Effector memory CD4-positive, alpha-beta T cell (primary cell): Measurements from ENCODE around the gene MSRB3.

Source experiments
- DNase-seq, 3 donors: peaks; one replicate each; pipeline ENCODE4 v3.0.0-alpha.2; 2020
- H3K27ac ChIP-seq: 2 replicates; pipeline ENCODE4 v1.7.0; 2013; ENCODE audit warnings: mild to moderate bottlenecking, low read length, moderate library complexity; ENCODE audit not compliant: insufficient read depth, poor library complexity, severe bottlenecking
- H3K27me3 ChIP-seq: replicated peaks from 2 replicates; pipeline ENCODE4 v1.7.0; 2013; ENCODE audit warnings: mild to moderate bottlenecking, low read length; ENCODE audit not compliant: insufficient read depth, control insufficient read depth, poor library complexity, severe bottlenecking
- H3K36me3 ChIP-seq: 2 replicates; pipeline ENCODE4 v1.7.0; 2013; ENCODE audit warnings: mild to moderate bottlenecking, low read length, moderate library complexity; ENCODE audit not compliant: control insufficient read depth, insufficient read depth
- H3K4me1 ChIP-seq: 2 replicates; pipeline ENCODE4 v1.7.0; 2013; ENCODE audit warnings: low read length, mild to moderate bottlenecking; ENCODE audit not compliant: control insufficient read depth, insufficient read depth, poor library complexity, severe bottlenecking
- H3K4me3 ChIP-seq: 2 replicates; pipeline ENCODE4 v1.7.0; 2013; ENCODE audit warnings: low read length, low read depth, mild to moderate bottlenecking; ENCODE audit not compliant: insufficient read depth, poor library complexity, severe bottlenecking
- H3K9me3 ChIP-seq: 2 replicates; pipeline ENCODE4 v1.7.0; 2013; ENCODE audit warnings: mild to moderate bottlenecking, low read length, moderate library complexity; ENCODE audit not compliant: control insufficient read depth

The MSRB3 gene

DNA sequence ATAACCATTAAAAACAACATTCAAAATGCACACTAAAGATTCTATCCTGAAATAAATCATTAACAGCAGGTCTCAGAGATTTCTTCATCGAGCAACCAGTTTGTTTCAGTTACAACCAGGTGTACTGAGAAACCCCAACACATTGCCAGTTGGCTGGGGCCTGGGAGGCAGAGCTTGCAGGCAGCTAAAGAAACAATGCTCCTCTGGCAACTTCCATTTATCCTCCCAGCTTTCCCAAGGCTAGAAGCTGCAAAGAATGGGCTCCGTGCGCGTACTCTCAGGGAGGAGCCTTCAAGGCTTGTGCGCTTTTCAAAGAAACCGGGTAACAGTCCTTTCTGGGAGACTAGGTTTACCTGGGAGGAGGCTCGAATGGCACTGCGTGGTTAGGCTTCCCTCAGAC is 181.6 kb downstream of the MSRB3 start:
- Histone ChIP-seq H3K4me1 (no peaks in the 10 kb centered on the region), H3K4me3 (no peak overlapping the region), H3K27ac (no peak overlapping the region), H3K36me3 (no peaks in the 10 kb centered on the region), H3K27me3 (no peaks in the 10 kb centered on the region), H3K9me3 (no peaks in the 10 kb centered on the region)
- no peak for DNase-seq

DNA sequence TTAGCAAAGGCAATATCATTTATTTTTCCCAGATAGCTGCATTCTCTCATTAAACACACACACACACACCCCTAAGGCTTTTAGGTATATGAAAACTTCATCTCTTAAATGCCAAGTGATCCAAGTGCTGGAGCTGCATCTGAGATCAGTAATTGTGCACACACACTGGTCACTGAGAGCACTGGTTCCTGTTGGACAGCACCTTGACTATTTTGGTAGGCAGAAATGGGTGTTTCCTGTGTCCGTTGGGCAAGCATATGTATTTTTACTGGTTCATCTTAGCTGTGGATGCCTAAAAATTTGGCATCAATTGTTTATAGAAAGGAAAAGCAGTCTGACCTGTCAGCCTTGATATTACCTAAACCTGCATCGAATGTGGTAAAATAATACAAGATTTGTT is 182.5 kb downstream of the MSRB3 start:
- no peak overlapping the region for H3K27ac ChIP-seq
- no peaks in the 10 kb centered on the region for H3K36me3 ChIP-seq
- H3K4me1 ChIP-seq: no peaks in the 10 kb centered on the region
- no peak for DNase-seq
- no peak overlapping the region for H3K4me3 ChIP-seq
- no peaks in the 10 kb centered on the region for H3K27me3 ChIP-seq
- H3K9me3 ChIP-seq: no peaks in the 10 kb centered on the region

DNA sequence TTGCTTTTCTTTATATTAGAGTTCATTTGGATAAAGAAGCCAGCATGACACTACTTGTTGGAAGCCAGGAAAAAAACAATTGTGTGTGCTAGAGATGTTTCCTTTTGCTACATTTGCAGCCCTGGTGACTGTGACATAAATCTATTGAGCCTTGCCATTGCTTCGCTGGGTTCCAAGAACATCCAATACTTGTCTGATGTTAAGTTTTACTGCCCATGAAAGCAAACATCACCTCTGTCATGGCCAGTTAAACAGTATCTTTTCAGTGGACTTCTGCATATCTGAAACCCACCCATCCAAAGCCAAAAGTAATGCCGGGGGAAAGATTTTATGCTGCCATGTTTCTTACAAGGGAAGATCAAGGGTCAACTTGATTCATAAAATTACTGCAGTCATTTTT is 184.0 kb downstream of the MSRB3 start:
- Histone ChIP-seq H3K9me3 (no peaks in the 10 kb centered on the region), H3K4me3 (no peak overlapping the region), H3K27ac (no peak overlapping the region), H3K36me3 (no peaks in the 10 kb centered on the region), H3K4me1 (no peaks in the 10 kb centered on the region), H3K27me3 (no peaks in the 10 kb centered on the region)
- no peak for DNase-seq

DNA sequence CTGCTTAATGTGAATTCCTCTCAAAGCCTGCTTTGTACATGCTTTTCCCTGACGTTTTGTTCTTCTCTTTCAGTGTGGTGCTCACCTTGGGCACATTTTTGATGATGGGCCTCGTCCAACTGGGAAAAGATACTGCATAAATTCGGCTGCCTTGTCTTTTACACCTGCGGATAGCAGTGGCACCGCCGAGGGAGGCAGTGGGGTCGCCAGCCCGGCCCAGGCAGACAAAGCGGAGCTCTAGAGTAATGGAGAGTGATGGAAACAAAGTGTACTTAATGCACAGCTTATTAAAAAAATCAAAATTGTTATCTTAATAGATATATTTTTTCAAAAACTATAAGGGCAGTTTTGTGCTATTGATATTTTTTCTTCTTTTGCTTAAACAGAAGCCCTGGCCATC is 184.6 kb downstream of the MSRB3 start:
- H3K4me1 ChIP-seq: no peaks in the 10 kb centered on the region
- no peaks in the 10 kb centered on the region for H3K27me3 ChIP-seq
- no peaks in the 10 kb centered on the region for H3K36me3 ChIP-seq
- H3K27ac ChIP-seq: no peak overlapping the region
- no peak for DNase-seq
- no peak overlapping the region for H3K4me3 ChIP-seq
- no peaks in the 10 kb centered on the region for H3K9me3 ChIP-seq

DNA sequence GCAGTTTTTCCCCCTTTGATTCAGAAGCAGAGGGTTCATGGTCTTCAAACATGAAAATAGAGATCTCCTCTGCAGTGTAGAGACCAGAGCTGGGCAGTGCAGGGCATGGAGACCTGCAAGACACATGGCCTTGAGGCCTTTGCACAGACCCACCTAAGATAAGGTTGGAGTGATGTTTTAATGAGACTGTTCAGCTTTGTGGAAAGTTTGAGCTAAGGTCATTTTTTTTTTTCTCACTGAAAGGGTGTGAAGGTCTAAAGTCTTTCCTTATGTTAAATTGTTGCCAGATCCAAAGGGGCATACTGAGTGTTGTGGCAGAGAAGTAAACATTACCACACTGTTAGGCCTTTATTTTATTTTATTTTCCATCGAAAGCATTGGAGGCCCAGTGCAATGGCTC is 185.1 kb downstream of the MSRB3 start:
- Histone ChIP-seq H3K27me3 (no peaks in the 10 kb centered on the region), H3K36me3 (no peaks in the 10 kb centered on the region), H3K4me3 (no peak overlapping the region), H3K4me1 (no peaks in the 10 kb centered on the region), H3K27ac (no peak overlapping the region), H3K9me3 (no peaks in the 10 kb centered on the region)
- DNase-seq: no peak

DNA sequence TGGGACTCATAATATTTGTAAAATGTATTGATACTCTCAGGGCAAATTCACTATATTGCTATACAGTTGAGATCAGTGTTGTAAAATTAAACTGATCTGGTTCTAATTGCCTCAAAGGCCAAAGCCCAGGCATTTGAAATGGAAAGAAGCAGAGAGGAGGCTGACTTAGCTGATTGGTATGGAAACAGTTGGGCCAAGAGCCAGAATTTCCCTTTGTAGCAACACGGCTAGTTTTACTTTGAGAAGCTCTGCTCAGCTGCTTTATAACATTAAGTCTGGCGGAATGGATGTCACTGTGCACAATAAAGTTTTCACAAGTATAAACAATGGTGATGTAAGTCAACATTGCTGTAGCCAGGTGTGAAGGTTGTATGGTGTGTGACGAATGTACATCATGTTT is 186.4 kb downstream of the MSRB3 start:
- Histone ChIP-seq H3K9me3 (no peaks in the 10 kb centered on the region), H3K4me1 (no peaks in the 10 kb centered on the region), H3K27ac (no peak overlapping the region), H3K27me3 (no peaks in the 10 kb centered on the region), H3K4me3 (no peak overlapping the region), H3K36me3 (no peaks in the 10 kb centered on the region)
- DNase-seq: no peak

DNA sequence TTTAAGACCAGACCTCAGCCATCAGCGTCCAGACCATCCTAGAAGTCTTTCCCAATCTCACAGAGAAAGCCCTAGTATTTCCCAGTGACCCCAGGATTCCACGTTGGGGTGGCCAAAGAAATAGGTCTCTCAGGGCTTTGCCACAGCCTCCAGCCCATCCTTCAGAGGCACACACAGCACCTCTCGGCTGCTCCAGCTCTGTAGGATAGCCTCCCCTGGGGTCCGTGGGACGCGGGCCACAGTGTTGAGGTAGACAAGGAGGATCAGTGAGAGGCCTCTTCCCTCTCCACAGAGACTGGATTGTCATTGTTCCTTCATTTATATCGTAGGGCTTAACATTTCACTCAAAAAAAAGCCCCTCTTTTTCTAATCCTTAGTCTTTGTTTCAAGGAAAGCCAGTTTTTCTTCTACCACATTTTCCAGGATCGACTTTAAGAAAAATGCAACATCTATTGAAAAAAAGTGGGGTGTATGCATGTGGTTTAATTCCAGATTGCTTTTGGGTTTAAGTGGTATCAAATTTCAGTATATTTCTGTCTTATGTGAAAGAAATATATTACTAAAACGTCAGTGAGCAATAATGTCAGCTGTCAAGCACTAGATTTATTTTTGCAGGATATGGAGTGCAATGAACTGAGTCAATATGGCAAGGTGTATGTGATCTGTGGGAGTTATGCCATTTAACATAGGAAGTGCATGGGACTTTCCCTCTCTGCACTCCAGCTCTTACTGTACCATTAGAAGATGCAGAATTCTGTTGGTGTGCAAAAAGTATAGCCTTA is 187.5 kb downstream of the MSRB3 start:
- H3K4me3 ChIP-seq: no peak overlapping the region
- H3K4me1 ChIP-seq: no peaks in the 10 kb centered on the region
- no peak overlapping the region for H3K27ac ChIP-seq
- no peak for DNase-seq
- H3K27me3 ChIP-seq: no peaks in the 10 kb centered on the region
- H3K36me3 ChIP-seq: no peaks in the 10 kb centered on the region
- H3K9me3 ChIP-seq: no peaks in the 10 kb centered on the region

DNA sequence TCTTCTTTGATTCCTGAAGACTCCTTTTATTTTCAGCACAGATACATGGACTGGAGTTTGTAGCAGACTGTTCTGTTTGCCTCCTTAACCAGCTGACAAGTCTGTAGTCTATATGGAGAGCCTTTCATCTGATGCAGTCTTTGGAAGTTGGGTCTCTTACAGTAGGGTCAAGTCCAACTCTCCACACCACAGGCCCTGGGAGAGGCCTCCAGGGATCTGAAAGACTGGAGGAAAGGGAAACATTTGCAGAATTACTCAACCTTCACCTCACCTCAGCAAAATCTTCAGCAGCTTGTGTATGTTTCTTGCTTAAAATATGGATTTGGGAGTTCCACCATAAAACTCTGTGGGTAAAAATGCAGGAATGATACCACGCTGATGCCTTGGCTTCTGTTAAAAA is 188.4 kb downstream of the MSRB3 start:
- no peaks in the 10 kb centered on the region for H3K4me1 ChIP-seq
- H3K9me3 ChIP-seq: no peaks in the 10 kb centered on the region
- no peaks in the 10 kb centered on the region for H3K36me3 ChIP-seq
- DNase-seq: no peak
- H3K4me3 ChIP-seq: no peak overlapping the region
- H3K27ac ChIP-seq: no peak overlapping the region
- no peaks in the 10 kb centered on the region for H3K27me3 ChIP-seq

DNA sequence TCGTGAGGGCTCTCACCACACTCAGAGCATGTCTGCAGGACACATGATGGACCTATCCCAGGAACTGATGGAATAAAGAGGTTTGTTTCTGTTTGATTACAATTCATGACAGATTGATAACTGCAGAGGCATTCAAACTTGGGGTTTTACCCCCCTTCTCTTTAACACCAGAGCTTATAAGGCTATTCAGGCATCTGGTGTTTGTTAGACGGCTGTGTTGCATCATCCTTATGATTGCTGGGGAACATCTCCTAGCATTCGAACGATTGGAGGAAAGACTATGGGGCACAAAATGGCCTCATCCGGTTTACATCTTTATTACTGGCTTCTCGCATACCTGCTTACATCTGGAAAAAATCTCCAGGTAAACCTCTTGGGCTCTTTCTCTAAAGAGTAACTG is 191.8 kb downstream of the MSRB3 start:
- DNase-seq: no peak

DNA sequence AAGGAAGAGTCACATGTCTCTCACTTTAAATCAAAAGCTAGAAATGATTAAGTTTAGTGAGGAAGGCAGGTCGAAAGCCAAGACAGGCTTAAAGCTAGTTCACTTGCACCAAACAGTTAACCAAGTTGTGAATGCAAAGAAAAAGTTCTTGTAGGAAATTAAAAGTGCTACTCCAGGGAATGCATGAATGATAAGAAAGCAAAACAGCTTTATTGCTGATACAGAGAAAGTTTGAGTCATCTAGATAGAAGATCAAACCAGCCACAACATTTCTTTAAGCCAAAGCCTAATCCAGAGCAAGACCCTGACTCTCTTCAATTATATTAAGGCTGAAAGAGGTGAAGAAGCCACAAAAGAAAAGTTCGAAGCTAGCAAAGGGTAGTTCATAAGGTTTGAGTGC is 193.6 kb downstream of the MSRB3 start:
- no peaks in the 10 kb centered on the region for H3K9me3 ChIP-seq
- H3K36me3 ChIP-seq: no peaks in the 10 kb centered on the region
- no peaks in the 10 kb centered on the region for H3K4me1 ChIP-seq
- no peak overlapping the region for H3K4me3 ChIP-seq
- no peak overlapping the region for H3K27ac ChIP-seq
- H3K27me3 ChIP-seq: no peaks in the 10 kb centered on the region
- no peak for DNase-seq

More for the DNA sequence above, 191.8 kb downstream of the MSRB3 start:
- H3K4me1 ChIP-seq: no peaks in the 10 kb centered on the region
- H3K36me3 ChIP-seq: no peaks in the 10 kb centered on the region
- no peaks in the 10 kb centered on the region for H3K27me3 ChIP-seq
- H3K9me3 ChIP-seq: no peaks in the 10 kb centered on the region
- H3K27ac ChIP-seq: no peak overlapping the region
- no peak overlapping the region for H3K4me3 ChIP-seq
